Endometrium (tissue), 2 donors: Measurements from ENCODE around the gene CSE1L.
"Not testable (repeated sequence)": the region's sequence is repeated elsewhere in the genome, so short reads cannot be mapped to it uniquely, and the experiment has no call there.

Experiments used
- FAIRE-seq: peaks from 2 replicates; lab custom pipeline; 2012; peaks lifted over from hg19 to GRCh38; lab: Jason Lieb, UNC
- donor health status: control.
- donor health status: control.

CSE1L gene

GRCh38 chr20:49132995-49133478 is 86.9 kb downstream of the CSE1L start:
- FAIRE-seq: peak; percentile 72

DNA sequence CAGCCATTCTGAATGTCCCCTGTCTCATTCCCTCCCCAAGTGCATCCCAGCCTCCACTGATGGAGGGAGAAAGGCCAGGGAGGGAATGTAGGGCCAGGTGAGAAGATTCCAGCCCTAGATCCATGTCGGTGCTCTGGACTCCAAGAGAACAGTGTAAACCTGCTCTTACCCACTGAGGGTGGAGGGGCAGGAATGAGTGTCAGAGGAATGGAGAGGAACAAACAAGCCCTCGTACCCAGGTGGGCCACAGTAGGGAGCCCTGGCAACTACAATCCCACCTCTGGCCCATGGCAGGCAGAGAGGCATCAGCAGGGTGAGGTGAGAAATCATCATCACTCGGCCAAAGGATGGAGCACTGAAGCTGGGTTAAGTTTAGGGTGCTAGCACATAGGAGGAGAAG is 87.5 kb downstream of the CSE1L start:
- no peak for FAIRE-seq

DNA sequence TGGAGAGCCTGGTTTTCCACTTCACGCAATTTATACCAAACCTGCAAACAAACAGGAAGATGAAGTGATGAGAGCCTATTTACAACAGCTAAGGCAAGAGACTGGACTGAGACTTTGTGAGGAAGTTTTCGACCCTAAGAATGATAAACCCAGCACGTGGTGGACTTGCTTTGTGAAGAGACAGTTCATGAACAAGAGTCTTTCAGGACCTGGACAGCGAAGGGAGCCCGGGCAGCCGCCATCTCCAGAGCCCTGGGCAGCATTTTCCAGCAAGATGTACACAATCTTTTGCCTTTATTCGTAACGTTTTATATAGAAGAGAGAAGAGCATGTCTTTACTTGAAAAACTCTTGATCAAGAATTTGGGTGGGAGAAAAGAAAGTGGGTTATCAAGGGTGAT is 88.7 kb downstream of the CSE1L start:
- FAIRE-seq: not testable (repeated sequence)

DNA sequence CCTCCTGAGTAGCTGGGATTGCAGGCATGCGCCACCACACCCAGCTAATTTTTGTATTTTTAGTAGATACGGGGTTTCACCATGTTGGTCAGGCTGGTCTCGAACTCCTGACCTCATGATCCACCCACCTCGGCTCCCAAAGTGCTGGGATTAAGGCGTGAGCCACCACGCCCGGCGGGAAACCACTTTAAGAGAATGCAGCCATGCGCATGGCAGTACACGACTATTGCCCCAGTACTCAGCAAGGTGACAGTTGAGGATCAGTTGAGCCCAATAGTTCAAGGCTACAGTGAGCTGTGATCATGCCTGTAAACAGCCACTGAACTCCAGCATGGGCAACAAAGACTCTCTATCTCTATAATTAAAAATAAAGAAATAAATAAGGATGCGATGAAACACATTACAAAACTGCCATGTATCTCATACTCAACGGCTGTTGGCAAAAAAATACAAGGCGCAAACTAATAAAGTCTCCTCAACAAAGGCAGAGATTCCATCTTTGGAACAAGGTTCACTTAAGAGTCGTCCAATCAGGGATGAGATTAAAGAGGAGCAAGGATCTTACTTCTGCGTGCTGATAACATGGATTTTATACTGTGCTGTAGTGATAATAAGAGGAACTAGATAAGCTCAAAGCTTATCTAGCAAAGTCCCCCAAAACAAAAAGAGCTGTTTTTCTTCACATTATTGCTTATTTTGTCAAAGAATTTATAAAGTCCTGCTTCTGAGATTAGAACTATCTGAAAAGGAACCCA is 90.9 kb downstream of the CSE1L start:
- no peak for FAIRE-seq

- FAIRE-seq: no peak
Observed at GRCh38 chr20:49138431-49138830, 92.3 kb downstream of the CSE1L start.

DNA sequence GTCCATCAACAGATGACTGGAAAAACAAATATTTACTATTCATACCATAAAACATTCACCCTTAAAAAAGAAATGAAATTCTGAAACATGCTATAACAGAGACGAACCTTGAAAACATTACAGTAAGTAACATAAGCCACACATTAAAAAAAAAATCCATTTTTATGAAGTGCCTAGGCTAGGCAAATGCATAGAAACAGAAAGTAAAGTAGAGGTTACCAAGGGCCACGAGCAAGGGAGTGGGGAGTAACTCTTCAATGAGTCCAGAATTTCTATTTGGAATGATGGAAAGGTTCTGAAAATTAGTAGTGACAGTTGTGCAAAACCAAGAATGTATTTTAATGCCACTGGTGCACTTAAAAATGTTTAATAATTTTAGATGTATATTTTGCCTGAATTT is 94.3 kb downstream of the CSE1L start:
- FAIRE-seq: no peak

- FAIRE-seq: no peak
Observed at GRCh38 chr20:49140834-49141233, 94.7 kb downstream of the CSE1L start.
